Omental fat pad (tissue), 4 donors: ENCODE data around the gene EDN2. TPM values are rescaled to one million over a fixed set of nuclear protein-coding genes. Genes with fewer than 3 reads are reported as not detected.

Experiments
- ATAC-seq: fragments of 150-250 bp; one replicate; pipeline ENCODE4 v1.9.1; 2016; ENCODE audit warnings: mild to moderate bottlenecking, moderate library complexity; ENCODE audit not compliant: low FRiP score
- DNase-seq: peaks from one replicate; pipeline ENCODE4 v3.0.0-alpha.2; 2019; ENCODE audit warnings: low spot score
- total RNA-seq, 4 donors: library from RNA; depleted of rRNA; stranded (reverse); fragments of >200 nt; gene quantifications; one replicate each; pipeline ENCODE4 v1.1.0, GENCODE V29; 2016
- TF ChIP-seq, protein P1 (sequence below), 3 donors: fragments of 450-650 bp; IDR thresholded peaks; one replicate each; pipeline ENCODE4 v1.5.1; 2016 to 2017; ENCODE audit warnings: antibody characterized with exemption in 3 of 3, mild to moderate bottlenecking in 3 of 3, moderate library complexity in 2 of 3

Gene EDN2
- total RNA-seq, 4 donors from 2014 or later = not detected

DNA sequence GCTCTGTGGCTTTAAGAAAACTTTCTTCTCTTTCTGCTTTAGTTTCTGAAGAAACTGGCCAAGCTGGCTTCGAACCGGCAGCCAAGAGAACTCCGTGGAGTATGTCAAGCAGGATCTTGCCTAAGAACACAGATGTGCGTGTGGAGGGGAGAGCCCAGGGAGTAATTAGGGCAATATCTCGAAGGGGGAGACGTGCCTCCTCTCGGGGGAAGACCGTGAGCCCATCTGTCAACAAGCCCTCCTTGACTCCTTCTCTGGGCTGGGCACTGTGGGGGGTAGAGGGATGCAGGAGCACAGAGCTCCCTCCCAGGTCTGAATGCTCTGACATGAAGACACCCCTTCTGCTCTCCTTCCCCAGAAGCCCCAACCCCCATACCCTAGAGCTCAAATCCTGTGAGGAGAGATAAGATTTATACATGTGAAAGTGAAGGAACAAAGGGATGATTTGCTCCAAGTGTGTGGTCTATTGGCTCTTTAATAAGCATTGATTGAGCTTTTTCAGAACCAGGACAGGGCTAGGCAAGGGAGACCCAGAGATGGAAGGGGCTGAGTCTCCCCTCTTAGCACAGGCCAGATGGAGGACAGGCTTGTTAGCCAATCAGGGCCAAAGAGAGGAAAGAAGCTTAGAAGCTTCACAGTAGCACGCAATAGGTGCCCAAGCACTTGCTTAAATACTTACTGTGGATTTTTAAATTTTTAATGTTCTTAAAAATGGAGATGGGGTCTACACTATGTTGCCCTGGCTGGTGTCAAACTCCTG lies 37.5 kb downstream of the EDN2 start:
- TF ChIP-seq, protein P1, sequence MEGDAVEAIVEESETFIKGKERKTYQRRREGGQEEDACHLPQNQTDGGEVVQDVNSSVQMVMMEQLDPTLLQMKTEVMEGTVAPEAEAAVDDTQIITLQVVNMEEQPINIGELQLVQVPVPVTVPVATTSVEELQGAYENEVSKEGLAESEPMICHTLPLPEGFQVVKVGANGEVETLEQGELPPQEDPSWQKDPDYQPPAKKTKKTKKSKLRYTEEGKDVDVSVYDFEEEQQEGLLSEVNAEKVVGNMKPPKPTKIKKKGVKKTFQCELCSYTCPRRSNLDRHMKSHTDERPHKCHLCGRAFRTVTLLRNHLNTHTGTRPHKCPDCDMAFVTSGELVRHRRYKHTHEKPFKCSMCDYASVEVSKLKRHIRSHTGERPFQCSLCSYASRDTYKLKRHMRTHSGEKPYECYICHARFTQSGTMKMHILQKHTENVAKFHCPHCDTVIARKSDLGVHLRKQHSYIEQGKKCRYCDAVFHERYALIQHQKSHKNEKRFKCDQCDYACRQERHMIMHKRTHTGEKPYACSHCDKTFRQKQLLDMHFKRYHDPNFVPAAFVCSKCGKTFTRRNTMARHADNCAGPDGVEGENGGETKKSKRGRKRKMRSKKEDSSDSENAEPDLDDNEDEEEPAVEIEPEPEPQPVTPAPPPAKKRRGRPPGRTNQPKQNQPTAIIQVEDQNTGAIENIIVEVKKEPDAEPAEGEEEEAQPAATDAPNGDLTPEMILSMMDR (IDR thresholded peaks at IDR 0.05) = no peak
- ATAC-seq = no peak
- no peak for DNase-seq

DNA sequence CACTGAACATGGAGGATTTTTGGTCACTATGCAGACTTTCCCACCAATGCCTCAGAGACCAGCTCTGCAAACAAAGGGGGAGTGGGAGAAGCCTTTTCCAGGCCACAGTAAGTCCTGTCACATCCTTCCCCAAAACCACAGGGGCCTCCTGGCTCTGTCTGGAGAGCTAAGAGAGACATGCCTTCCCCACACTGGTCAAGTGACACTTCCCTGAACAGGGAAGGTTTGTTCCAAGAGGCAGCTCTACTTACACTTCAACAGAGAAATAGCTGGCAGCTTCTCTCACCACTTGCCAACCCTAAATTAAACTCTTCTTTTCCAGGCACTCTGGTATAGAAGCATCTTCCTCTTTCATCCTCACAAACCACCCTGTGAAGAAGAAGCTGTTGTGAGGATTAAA lies 39.7 kb downstream of the EDN2 start:
- TF ChIP-seq, protein P1 (IDR thresholded peaks at IDR 0.05) = no peak
- ATAC-seq (no peak), DNase-seq (no peak)

DNA sequence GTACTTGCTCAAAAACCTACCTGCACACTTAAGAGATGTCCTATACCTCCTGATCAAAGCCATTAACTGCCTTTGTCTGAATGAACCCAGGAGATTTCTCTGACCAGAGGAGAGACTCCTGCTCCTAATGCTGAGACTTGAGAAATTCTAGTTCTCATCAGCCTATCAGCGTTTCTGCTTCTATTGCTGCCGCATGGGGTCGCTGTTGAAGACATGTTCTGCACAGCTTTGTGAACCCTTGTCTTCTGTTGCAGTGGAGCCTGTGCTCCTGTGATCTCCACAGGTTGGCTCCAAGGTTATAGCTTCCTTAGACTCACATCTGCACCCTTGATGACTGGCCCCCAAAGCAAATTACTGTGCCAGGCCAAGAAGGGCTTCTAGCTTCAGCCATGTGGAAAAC lies 40.2 kb downstream of the EDN2 start:
- DNase-seq (no peak), ATAC-seq (no peak)

DNA sequence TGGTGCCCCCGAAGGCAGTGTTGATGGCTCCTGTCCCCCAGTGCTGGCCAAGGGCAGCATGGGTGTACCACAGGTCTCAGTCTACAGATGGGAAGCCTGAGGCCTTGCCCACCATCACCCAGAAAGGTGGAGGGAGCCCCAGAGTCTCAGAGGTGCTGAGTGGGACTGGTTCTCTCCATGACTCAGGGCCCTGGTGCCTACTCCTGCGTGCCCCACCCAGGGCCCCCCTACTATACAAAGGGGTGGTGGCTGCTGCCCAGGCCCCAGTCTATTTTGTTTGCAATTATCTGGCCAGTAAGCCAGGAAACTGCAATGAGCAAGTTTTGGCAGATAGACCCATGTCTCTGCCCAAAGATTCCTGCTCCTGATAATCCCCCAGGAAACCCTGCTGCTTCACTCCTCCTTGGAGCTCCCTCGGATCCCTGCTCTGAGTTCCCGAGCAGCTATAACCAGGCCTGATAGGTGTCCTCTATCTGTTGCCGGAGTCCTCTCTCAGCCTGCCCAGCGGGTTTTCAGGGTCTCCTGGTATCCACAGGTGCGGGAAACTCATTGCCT lies 41.7 kb downstream of the EDN2 start:
- DNase-seq (no peak), ATAC-seq (no peak)

More for the DNA sequence above, 40.2 kb downstream of the EDN2 start:
- TF ChIP-seq, protein P1 (IDR thresholded peaks at IDR 0.05) = no peak

DNA sequence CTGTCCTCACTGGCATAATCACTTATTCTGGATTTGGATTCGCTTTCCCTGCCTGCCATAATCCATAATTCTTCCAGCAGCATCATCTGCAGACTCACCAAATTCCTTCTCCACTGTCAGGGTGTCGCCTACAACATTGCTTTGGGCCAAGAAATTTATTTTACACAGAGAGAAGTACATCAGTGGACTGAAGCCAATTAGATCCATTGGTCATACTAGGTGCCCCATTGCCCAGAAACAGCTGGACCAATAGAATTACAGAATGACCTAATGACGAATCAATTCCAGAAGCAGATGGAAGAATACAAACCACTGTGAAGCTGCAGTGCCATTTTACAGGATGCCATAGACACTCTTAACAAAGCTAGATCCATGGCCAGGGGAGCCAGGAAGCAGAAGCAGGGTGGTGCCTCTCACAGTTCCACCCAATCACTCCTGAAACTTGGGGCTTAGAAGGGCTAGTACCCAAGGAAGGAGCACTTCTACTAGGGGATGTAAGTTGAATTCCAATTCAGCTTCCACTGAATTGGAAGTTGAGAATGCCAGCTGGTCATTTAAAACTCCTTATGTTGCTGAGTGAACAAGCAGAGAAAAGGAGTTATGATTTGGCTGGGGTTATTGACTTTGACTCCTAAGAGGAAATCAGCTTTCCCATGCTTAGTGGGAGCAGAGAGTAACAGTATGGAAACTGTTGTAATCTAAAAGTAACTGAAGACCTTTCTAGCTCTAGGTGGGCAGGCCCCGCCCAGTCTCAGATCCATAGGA lies 44.0 kb downstream of the EDN2 start:
- TF ChIP-seq, protein P1 (IDR thresholded peaks at IDR 0.05) = no peak
- DNase-seq (no peak), ATAC-seq (no peak)

More for the DNA sequence above, 41.7 kb downstream of the EDN2 start:
- TF ChIP-seq, protein P1 (IDR thresholded peaks at IDR 0.05) = no peak

DNA sequence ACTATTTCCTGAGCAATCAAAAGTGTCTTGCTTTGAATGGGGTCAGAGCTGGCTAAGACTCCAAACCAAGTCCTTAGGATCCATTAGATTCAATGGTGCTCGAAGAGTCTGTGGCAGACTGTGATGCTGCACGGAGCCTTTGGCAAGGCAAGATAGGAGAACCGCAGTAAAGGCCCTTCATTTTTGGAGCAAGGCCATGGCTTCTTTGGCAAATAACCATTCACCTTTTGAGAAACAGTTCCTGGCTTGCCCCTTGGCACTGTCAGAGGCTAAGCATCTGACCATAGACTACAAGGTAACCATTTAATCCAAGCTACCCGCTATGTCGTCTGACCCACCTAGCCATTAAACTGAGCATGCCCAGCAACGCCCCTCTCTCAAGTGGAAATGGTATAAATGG lies 45.2 kb downstream of the EDN2 start:
- ATAC-seq (no peak), DNase-seq (no peak)
- TF ChIP-seq, protein P1 (IDR thresholded peaks at IDR 0.05) = no peak
